NCI-H748 (cell line): ENCODE measurements around the gene CFAP47.
"Not testable (repeated sequence)": the region's sequence is repeated elsewhere in the genome, so short reads cannot be mapped to it uniquely, and the experiment has no call there.

Experiments used
- DNase-seq: peaks from one replicate; lab custom pipeline; 2025; ENCODE audit not compliant: unreplicated experiment; lab: John Stamatoyannopoulos, UW

CFAP47 gene

GRCh38 chrX:36234840-36235528 lies 315.4 kb downstream of the CFAP47 start:
- DNase-seq, result not testable (repeated sequence)

GRCh38 chrX:36241397-36241796 lies 321.9 kb downstream of the CFAP47 start:
- DNase-seq, result no peak

- no peak for DNase-seq
Observed at GRCh38 chrX:36266155-36266554, 346.6 kb downstream of the CFAP47 start.

GRCh38 chrX:36310136-36310535 lies 390.6 kb downstream of the CFAP47 start:
- DNase-seq, result no peak

- DNase-seq, result no peak
Observed at GRCh38 chrX:36314303-36314702, 394.8 kb downstream of the CFAP47 start.

GRCh38 chrX:36334572-36334971 lies 415.0 kb downstream of the CFAP47 start:
- DNase-seq, result no peak

GRCh38 chrX:36336751-36337150 lies 417.2 kb downstream of the CFAP47 start:
- DNase-seq, result no peak

GRCh38 chrX:36344301-36344700 lies 424.8 kb downstream of the CFAP47 start:
- DNase-seq, result no peak

GRCh38 chrX:36348509-36348908 lies 429.0 kb downstream of the CFAP47 start:
- DNase-seq, result no peak

- DNase-seq, result no peak
Observed at GRCh38 chrX:36357855-36358254, 438.3 kb downstream of the CFAP47 start.

- no peak for DNase-seq
Observed at GRCh38 chrX:36364262-36364661, 444.7 kb downstream of the CFAP47 start.

- DNase-seq, result no peak
Observed at GRCh38 chrX:36383495-36383894, 464.0 kb downstream of the CFAP47 start.

GRCh38 chrX:36388901-36389300 lies 469.4 kb downstream of the CFAP47 start:
- no peak for DNase-seq

- no peak for DNase-seq
Observed at GRCh38 chrX:36401774-36402173, 482.2 kb downstream of the CFAP47 start.

- DNase-seq, result peak; percentile 15
Observed at GRCh38 chrX:36407836-36408235, 488.3 kb downstream of the CFAP47 start.

GRCh38 chrX:36414056-36414455 lies 494.5 kb downstream of the CFAP47 start:
- no peak for DNase-seq

- DNase-seq, result no peak
Observed at GRCh38 chrX:36422368-36422767, 502.8 kb downstream of the CFAP47 start.

GRCh38 chrX:36431819-36432218 lies 512.3 kb downstream of the CFAP47 start:
- DNase-seq, result no peak

- DNase-seq, result peak; percentile 51
Observed at GRCh38 chrX:36434522-36434921, 515.0 kb downstream of the CFAP47 start.
